ENCODE results near the gene HMGN4.

HMGN4 gene

GRCh38 chr6:26588965-26589364 lies 50.8 kb downstream of the HMGN4 start:
- no peak for DNase-seq

DNA sequence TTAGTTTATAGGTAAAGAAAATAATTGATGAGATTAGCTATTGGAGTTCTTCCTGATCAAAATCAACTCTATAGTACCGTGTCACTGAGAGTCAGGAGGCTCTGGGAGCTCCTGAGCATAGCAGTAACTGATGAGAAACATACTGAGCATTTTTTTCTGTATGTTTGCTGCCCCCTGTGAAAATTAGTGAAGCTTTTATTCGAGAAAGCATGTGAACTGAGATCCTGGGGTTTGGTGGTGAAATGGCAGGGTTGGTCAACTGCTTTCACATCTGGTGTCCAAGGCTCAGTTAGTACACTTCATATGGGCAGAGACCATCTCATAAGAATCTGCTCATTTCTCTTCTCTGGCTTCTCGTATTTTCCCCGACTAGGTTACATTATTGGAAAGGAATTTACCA lies 54.5 kb downstream of the HMGN4 start:
- DNase-seq = no peak

GRCh38 chr6:26593278-26594130 lies 55.3 kb downstream of the HMGN4 start:
- DNase-seq = no peak

DNA sequence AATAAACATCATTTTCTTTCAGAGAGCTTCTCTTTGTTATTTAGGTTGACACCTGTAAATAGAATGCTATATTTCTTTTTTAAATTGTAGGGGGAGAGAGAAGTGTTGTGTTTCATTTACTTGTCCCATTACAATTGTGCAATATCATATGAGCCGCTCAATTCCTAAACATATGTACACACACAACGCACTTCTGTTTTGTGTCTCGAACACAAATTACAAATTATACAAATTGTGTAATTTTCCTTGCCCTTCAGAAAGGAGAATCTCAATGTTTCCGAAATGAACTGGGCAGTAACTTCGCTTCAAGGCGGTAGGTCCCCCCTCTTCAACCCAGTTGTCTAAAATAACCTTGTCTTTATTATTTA lies 55.9 kb downstream of the HMGN4 start:
- DNase-seq = no peak

GRCh38 chr6:26594730-26595632 lies 56.8 kb downstream of the HMGN4 start:
- DNase-seq = no peak

- peak; percentile 41 for DNase-seq
These were observed 57.6 kb downstream of the HMGN4 start for GRCh38 chr6:26595669-26596269.

Data from DMS79 treated with DMSO at 0.1 percent for 48 hours (cell line).